Natural killer cell (primary cell): Measurements from ENCODE around the gene RALB. TPM values are rescaled to one million over a fixed set of nuclear protein-coding genes. Genes with fewer than 3 reads are reported as not detected.

Source experiments
- ATAC-seq, 3 donors: fragments of 150-1000 bp in 2 of 3; fragments of 200-7000 bp in 1 of 3; cut with Tn5 transposase; 1 replicate in 1 of 3; 2 replicates in 2 of 3; pipeline ENCODE4 v1.10.0; 2021; ENCODE audit warnings: mild to moderate bottlenecking in 2 of 3, moderate library complexity in 2 of 3
- DNase-seq, 2 donors: peaks; one replicate each; pipeline versions ENCODE4 v3.0.0 to v3.0.0-alpha.2; 2013 to 2021; ENCODE audit warnings: mixed read lengths in 1 of 2
- H3K27ac ChIP-seq: one replicate; pipeline ENCODE4 v1.5.1; 2013; ENCODE audit warnings: mild to moderate bottlenecking, low read length
- H3K27me3 ChIP-seq: one replicate; pipeline ENCODE4 v1.6.1; 2013; ENCODE audit warnings: low read length; ENCODE audit not compliant: control insufficient read depth, insufficient read depth
- H3K36me3 ChIP-seq: one replicate; pipeline ENCODE4 v1.6.1; 2013; ENCODE audit warnings: low read length; ENCODE audit not compliant: control insufficient read depth, insufficient read depth
- H3K4me1 ChIP-seq: one replicate; pipeline ENCODE4 v1.6.1; 2013; ENCODE audit warnings: low read length; ENCODE audit not compliant: control insufficient read depth, insufficient read depth
- H3K4me3 ChIP-seq: one replicate; pipeline ENCODE4 v1.5.1; 2013; ENCODE audit warnings: low read length
- H3K9me3 ChIP-seq: one replicate; pipeline ENCODE4 v1.6.1; 2013; ENCODE audit warnings: low read length; ENCODE audit not compliant: control insufficient read depth, insufficient read depth
- H3K27ac Mint-ChIP-seq, 2 donors: one replicate each; pipeline ENCODE4 v1.8.0; 2022; ENCODE audit warnings: mild to moderate bottlenecking in 2 of 2, mixed read lengths in 2 of 2, moderate library complexity in 1 of 2
- H3K27me3 Mint-ChIP-seq, 2 donors: one replicate each; pipeline ENCODE4 v1.8.0; 2022; ENCODE audit warnings: low read depth in 2 of 2, mixed read lengths in 2 of 2
- H3K36me3 Mint-ChIP-seq: one replicate; pipeline ENCODE4 v1.8.0; 2022; ENCODE audit warnings: mixed read lengths
- H3K4me1 Mint-ChIP-seq, 2 donors: one replicate each; pipeline ENCODE4 v1.8.0; 2022; ENCODE audit warnings: mixed read lengths in 2 of 2
- H3K4me3 Mint-ChIP-seq: one replicate; pipeline ENCODE4 v1.8.0; 2022; ENCODE audit warnings: mild to moderate bottlenecking, moderate library complexity, mixed read lengths
- H3K9me3 Mint-ChIP-seq, 2 donors: one replicate each; pipeline ENCODE4 v1.8.0; 2022; ENCODE audit warnings: mixed read lengths in 2 of 2
- CTCF ChIP-seq: fragments of 200-600 bp; IDR thresholded peaks from one replicate; pipeline ENCODE4 v1.8.0; 2022; ENCODE audit warnings: antibody characterized with exemption
- WGBS: methylation state at CpG from one replicate; pipeline ENCODE4 v1.1.7; 2013; ENCODE audit warnings: missing lambda C conversion rate; ENCODE audit not compliant: insufficient coverage; 5-methylcytosine and 5-hydroxymethylcytosine counted together
- intact Hi-C: fragments of 100-400 bp; cut with micrococcal nuclease; formaldehyde crosslinking; loops from one replicate; pipeline ENCODE4 v1.14.2; 2022
- total RNA-seq, 4 donors: library from RNA; stranded (reverse); fragments of 120-200 nt in 1 of 4; gene quantifications; one replicate each; pipeline versions ENCODE4 v1.2.3 to v1.2.4, GENCODE V29; 2013 to 2022

The RALB gene
- total RNA-seq, 3 donors from 2014 or later (not counting 1 experiment from before 2014, with no cell fraction given) = 21.0 to 25.9 (median 25.4) TPM

DNA sequence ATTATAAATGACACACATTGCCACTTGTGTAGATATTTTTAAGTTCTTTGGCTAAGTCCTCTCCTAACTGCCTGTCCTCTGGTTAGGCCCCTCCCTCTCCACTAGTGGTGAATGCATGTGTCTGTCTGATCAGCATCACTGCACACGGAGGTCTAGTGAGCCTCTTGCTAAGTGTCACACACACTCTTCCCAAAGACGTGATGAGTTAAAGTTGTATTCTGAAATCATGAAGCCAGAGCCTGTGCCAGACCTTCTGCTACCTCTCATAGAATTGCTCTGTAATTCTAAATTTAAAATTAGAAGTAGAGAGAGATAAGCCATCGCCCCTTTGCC lies 41.3 kb downstream of the RALB start:
- Mint-ChIP-seq H3K27ac (no peak overlapping the region), H3K27me3 (no peaks in the 10 kb centered on the region), H3K4me3 (no peak overlapping the region), H3K36me3 (peaks cover 36% of the 10 kb centered on the region), H3K4me1 (peaks cover 7% of the 10 kb centered on the region in 2 donors), H3K9me3 (no peaks in the 10 kb centered on the region)
- no peaks in the 10 kb centered on the region for H3K4me1 ChIP-seq
- no peaks in the 10 kb centered on the region for H3K9me3 ChIP-seq
- H3K27me3 ChIP-seq = no peaks in the 10 kb centered on the region
- ATAC-seq = no peak
- no peak for TF ChIP-seq CTCF
- no peak for DNase-seq
- H3K36me3 ChIP-seq = peaks cover 30% of the 10 kb centered on the region
- H3K4me3 ChIP-seq = no peak overlapping the region
- intact Hi-C loops = no loop called here
- WGBS = no CpG with 5 or more reads among the region's 3 CpGs
- H3K27ac ChIP-seq = no peak overlapping the region

GRCh38 chr2:120298173-120298835 lies 45.7 kb downstream of the RALB start:
- Histone ChIP-seq H3K4me1 (no peaks in the 10 kb centered on the region), H3K36me3 (peaks cover 14% of the 10 kb centered on the region), H3K4me3 (no peak overlapping the region), H3K27ac (no peak overlapping the region), H3K9me3 (no peaks in the 10 kb centered on the region), H3K27me3 (no peaks in the 10 kb centered on the region)
- TF ChIP-seq CTCF = no peak
- Mint-ChIP-seq H3K9me3 (no peaks in the 10 kb centered on the region), H3K27me3 (no peaks in the 10 kb centered on the region), H3K27ac (no peak overlapping the region), H3K4me3 (no peak overlapping the region), H3K4me1 (peaks cover 11% of the 10 kb centered on the region in 2 donors), H3K36me3 (peaks cover 19% of the 10 kb centered on the region)
- no peak for ATAC-seq
- DNase-seq = no peak
- intact Hi-C loops = no loop called here
- WGBS = 92% methylated on average over 5 of the region's 7 CpGs

- 95% methylated on average over 9 of the region's 9 CpGs for WGBS
- ATAC-seq = no peak
- no peak overlapping the region for H3K27ac Mint-ChIP-seq
Measured at GRCh38 chr2:120299004-120299403, 46.4 kb downstream of the RALB start.

More at GRCh38 chr2:120299004-120299403, 46.4 kb downstream of the RALB start:
- Mint-ChIP-seq H3K4me1 (peaks cover 11 to 18% of the 10 kb centered on the region in 2 donors), H3K36me3 (peaks cover 19% of the 10 kb centered on the region), H3K4me3 (no peak overlapping the region), H3K9me3 (no peaks in the 10 kb centered on the region), H3K27me3 (no peaks in the 10 kb centered on the region)
- Histone ChIP-seq H3K36me3 (peaks cover 8% of the 10 kb centered on the region), H3K9me3 (no peaks in the 10 kb centered on the region), H3K4me3 (no peak overlapping the region), H3K27ac (no peak overlapping the region), H3K27me3 (no peaks in the 10 kb centered on the region), H3K4me1 (no peaks in the 10 kb centered on the region)
- DNase-seq = no peak
- TF ChIP-seq CTCF = no peak
- intact Hi-C loops = no loop called here
